GM19372 (cell line): ENCODE data around the gene SMIM14.
A peak's percentile ranks its signal among the peaks of the same experiment; 100 is the strongest.
"Not testable (repeated sequence)": the region's sequence is repeated elsewhere in the genome, so short reads cannot be mapped to it uniquely, and the experiment has no call there.

Experiments
- ATAC-seq: cut with Tn5 transposase; IDR thresholded peaks from one replicate; pipeline ENCODE4 v1.9.1; 2021; ENCODE audit warnings: mild to moderate bottlenecking, low read depth, moderate library complexity; ENCODE audit not compliant: unreplicated experiment

The SMIM14 gene

GRCh38 chr4:39638354-39639239 lies at the start of gene SMIM14:
Gene SMIM14, minus strand, starts transcription at chr4:39638865. Its CDS starts 33,720 bp downstream, at chr4:39605145.
- peak; percentile 75 for ATAC-seq

DNA sequence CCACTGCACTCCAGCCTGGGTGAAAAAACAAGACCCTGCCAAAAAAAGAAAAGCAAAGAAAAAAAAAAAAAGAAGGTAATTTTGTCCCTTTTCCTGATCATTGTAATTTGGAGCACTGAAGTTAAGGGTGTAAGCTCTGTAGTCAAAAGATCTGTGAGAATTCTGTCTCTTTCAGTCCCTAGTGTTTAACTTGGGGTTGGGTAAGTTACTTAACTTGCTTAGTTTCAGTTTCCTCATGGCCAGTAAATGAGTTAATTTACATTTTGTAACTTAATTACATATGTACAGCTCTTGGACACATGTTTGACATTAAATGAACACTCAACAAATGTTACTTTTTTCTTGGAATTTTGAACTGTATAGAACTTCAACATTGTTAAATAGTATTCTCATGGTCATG lies 48.3 kb upstream of the SMIM14 start:
- no peak for ATAC-seq

- no peak for ATAC-seq
Measured at GRCh38 chr4:39685990-39686389, 47.3 kb upstream of the SMIM14 start.

GRCh38 chr4:39682138-39682537 lies 43.5 kb upstream of the SMIM14 start:
- ATAC-seq, result peak; percentile 69

GRCh38 chr4:39681003-39681402 lies 42.3 kb upstream of the SMIM14 start:
- not testable (repeated sequence) for ATAC-seq

DNA sequence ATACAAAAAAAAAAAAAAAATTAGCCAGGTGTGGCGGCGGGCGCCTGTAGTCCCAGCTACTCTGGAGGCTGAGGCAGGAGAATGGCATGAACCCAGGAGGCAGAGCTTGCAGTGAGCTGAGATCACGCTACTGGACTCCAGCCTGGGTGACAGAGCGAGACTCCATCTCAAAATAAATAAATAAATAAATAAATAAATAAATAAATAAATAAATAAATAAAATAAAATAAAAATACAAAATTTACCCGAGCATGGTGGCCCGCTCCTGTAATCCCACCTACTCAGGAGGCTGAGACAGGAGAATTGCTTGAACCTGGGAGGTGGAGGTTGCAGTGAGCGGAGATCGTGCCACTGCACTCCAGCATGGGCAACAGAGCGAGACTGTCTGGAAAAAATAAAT lies 37.0 kb upstream of the SMIM14 start:
- not testable (repeated sequence) for ATAC-seq

- ATAC-seq, result not testable (repeated sequence)
Measured at GRCh38 chr4:39670296-39670695, 31.6 kb upstream of the SMIM14 start.

GRCh38 chr4:39668887-39669286 lies 30.2 kb upstream of the SMIM14 start:
- ATAC-seq, result no peak

DNA sequence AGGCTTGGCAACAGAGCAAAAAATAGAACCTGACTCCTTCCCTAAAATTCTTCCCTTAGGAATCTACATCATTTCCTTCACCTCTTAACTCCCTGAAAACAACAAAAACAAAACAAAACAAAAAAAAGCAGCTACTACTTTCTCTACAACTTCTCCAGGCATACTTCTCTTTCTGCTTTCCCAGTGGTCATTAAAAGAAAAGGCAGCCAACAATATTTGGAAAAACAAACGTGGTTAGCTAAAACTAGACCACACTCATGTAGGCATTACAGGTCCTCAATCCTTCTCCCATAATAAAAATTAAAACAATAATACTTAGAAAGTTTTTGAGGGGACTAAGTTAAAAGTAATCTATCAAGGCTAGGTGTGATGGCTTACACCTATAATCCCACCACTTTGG lies 29.0 kb upstream of the SMIM14 start:
- no peak for ATAC-seq

DNA sequence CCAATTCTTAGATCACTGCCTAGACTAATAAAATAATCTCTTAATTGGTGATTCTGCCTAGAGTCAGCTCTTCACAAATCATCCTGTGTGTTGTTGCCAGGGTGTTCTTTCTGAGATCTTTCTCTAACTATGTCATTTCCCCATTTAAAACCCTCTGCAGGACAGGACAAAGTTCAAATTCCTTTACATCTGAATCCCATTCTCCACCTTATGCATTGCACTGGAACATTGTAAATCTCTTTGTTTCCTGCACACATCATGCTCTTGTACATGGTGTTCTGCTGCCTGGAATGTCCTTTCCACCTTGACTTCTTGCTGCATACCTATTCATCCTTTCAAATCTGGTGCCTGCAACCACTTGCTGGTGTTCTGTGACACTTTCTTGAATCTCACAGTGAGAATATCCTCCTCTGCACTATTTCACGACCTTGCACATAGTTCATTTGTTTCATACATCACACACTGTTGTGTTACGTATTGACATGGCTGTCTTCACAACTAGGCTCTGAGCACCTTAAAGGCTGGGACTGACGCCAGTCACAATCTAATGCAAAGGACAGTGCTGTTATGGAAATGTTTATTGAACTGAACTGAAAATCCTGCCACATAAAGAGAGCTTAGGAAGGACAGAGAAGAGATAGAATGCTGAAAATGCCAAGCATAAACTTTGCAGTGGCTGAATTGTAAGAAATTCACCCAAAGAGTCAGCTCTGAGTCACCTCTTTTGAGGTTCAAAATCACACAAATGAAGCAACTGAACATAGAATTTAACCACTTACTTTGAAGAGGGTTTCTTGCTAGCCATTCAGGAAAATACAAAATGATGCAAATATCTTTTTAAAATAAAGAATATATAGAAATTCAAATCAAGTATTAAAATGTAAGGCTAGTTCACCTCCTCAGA lies 26.4 kb upstream of the SMIM14 start:
- ATAC-seq, result no peak

- no peak for ATAC-seq
Measured at GRCh38 chr4:39662683-39663082, 24.0 kb upstream of the SMIM14 start.

- no peak for ATAC-seq
Measured at GRCh38 chr4:39660757-39661156, 22.1 kb upstream of the SMIM14 start.

- ATAC-seq, result no peak
Measured at GRCh38 chr4:39660045-39660444, 21.4 kb upstream of the SMIM14 start.

DNA sequence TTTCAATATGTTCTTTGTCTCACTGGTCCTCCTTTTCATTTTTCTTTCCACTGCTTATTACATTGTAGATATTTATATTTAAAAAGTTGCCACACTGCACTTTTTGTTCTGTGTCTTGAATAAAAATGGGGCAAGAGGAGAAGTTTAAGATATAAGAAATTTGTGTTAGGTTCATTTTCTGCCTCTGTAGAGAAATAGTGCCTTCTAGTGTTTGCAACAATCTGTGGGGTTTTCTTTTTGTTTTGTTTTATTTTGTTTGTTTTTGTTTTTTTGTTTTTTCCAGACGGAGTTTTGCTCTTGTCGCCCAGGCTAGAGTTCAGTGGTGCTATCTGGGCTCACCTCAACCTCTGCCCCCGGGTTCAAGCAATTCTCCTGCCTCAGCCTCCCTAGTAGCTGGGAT lies 20.1 kb upstream of the SMIM14 start:
- no peak for ATAC-seq

DNA sequence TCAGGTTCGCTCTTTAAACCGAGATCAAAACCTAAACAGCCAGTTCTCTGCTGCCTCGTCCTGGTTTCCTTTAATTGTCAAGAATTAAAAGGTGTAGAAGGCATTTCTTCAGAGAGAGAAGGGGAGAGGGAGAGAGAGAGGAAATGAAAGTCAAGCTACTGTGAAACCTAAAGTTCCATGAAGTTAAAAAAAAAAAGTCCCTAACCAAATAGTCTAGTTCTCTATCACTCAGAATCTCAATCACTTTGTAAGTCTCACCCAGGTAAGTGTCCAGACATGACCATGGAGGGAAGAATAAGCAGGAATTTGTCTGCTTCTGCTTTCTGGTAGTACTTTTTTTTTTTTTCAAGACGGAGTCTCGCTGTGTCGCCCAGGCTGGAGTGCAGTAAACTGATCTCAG lies 18.8 kb upstream of the SMIM14 start:
- ATAC-seq, result peak; percentile 74

GRCh38 chr4:39656638-39657037 lies 18.0 kb upstream of the SMIM14 start:
- ATAC-seq, result not testable (repeated sequence)

DNA sequence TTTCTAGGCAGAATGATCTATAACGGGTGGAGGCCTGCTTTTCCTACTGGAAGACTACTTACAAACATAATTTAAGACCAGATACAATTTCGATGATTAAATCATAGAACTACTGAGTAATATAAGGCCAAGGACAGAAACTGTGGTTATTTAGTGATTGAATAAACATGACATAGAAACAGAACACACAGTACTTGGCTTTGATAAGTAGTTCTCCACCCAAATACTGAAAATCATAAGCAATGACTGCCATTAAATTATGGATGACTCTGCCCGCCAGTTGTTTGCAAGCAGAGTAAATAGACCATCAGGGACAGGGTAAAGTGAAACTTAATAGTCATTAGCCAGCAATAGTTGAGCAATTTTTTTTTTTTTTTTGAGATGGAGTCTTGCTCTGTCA lies 17.2 kb upstream of the SMIM14 start:
- no peak for ATAC-seq

DNA sequence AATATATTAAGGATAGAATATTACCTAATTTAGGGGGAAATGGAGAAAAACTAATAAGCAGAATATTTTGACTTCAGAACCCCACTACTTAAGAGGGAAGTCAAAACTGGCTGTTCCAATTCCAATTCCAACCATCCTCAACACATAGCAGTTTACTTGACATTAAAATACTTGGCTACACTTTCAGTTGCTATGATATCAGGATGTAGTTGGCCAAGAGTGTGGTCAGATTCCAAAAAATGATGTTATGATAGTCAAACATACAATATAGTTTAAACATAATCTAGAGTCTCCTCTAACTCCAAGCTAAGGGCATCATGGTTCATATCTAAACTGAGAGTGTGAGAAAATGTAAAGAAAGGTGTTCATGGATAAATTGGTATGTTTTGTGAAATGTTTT lies 16.5 kb upstream of the SMIM14 start:
- no peak for ATAC-seq

- ATAC-seq, result not testable (repeated sequence)
Measured at GRCh38 chr4:39651586-39651985, 12.9 kb upstream of the SMIM14 start.

DNA sequence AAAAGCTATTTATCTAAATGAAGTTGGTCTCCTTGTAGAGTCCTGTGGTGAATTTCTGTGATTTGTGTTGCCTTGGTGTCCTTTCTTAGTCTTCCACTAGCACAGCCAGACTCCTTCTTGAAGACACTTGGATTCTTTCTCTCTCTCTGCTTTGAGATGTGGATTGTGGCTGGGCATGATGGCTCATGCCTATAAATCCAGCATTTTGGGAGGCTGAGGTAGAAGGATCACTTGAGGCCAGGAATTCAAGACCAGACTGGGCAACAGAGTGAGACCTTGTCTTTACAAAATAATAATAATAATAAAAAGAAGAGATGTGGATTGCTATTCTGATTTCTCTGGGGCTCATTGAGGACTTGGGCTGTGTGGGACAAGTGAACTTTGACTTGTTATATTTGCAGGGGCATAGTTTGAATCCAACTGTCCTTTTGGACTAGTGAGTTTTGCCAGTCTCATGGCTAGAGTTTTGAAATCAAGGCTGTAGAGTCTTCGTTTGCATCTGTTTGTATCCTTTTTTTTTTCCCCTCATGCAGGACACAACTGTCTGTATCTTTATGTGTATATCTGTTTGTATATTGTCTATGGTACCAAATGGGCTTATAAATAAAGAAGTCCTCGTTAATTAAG lies 11.1 kb upstream of the SMIM14 start:
- no peak for ATAC-seq
